ENCODE results near the gene CCSER2.

The CCSER2 gene

DNA sequence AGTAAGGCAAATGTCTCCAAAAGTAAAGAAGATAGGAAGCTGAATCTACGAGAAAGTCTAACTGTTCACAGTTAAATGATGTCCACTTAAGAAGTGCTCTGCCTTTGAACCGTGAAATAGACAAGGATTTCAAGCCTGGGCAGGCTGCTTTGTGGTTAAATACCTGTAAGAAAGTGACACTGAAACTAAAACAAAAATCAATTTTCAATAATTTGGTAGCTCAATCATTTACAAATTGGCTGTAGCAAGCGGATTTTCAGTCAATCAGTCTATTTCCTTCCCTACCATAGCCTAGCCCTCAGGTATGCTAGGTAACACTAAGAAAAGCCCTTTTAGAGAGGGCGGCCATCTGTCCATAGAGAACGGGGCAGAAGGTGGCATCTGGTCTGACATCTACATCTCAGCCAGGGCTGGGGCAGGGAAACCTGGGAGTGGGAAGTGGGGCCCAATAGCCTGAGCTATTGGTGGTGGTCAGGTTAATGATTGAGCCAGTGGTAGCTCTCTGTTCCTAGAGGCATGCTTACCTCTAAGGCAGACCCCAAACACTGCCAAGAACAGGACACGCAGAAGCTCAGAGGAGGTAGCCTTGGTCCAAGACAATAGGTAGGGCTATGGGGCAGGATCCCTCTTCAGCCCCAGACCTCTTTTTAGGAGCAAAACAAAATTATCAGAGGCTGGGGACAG lies 223.2 kb downstream of the CCSER2 start:
- no peak overlapping the region for H3K4me3 ChIP-seq (ENCODE audit: low read length)
- no peaks in the 10 kb centered on the region for H3K36me3 ChIP-seq (ENCODE audit: insufficient read depth, low read length)
- H3K27me3 ChIP-seq (ENCODE audit: control insufficient read depth, insufficient read depth, low read length): peaks cover 30% of the 10 kb centered on the region
- no peak overlapping the region for H3K4me2 ChIP-seq (ENCODE audit: low read length)
- no peak overlapping the region for H3K9ac ChIP-seq (ENCODE audit: low read depth, low read length)
- H3K4me1 ChIP-seq (ENCODE audit: control insufficient read depth, insufficient read depth, low read length): no peaks in the 10 kb centered on the region
- no peaks in the 10 kb centered on the region for H3K9me3 ChIP-seq (replicated peaks; ENCODE audit: low read length)

DNA sequence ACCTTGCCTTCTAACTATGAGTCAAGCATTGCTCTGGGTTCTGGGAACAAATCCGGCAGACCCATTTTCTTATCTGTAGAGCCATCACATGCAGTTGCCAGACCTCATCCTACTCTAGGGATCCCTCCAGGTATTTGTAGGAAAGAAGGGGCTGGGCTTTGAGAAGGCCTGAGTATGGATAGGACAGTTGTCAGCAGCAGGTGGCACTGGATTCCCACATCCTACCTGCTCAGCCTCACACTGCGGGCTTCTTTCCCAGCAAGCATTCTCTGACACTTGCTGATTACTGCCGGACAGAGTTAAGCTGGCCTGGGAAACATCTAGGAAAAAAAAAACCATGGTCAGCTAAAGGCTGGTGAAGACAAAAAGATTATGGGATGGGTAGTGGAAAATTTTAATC lies 224.1 kb downstream of the CCSER2 start:
- Histone ChIP-seq H3K36me3 (ENCODE audit: insufficient read depth, low read length) (no peaks in the 10 kb centered on the region), H3K4me3 (ENCODE audit: low read length) (no peak overlapping the region), H3K4me1 (ENCODE audit: control insufficient read depth, insufficient read depth, low read length) (no peaks in the 10 kb centered on the region), H3K4me2 (ENCODE audit: low read length) (no peak overlapping the region), H3K27me3 (ENCODE audit: control insufficient read depth, insufficient read depth, low read length) (peaks cover 30% of the 10 kb centered on the region), H3K9me3 (replicated peaks; ENCODE audit: low read length) (no peaks in the 10 kb centered on the region), H3K9ac (ENCODE audit: low read depth, low read length) (no peak overlapping the region)

DNA sequence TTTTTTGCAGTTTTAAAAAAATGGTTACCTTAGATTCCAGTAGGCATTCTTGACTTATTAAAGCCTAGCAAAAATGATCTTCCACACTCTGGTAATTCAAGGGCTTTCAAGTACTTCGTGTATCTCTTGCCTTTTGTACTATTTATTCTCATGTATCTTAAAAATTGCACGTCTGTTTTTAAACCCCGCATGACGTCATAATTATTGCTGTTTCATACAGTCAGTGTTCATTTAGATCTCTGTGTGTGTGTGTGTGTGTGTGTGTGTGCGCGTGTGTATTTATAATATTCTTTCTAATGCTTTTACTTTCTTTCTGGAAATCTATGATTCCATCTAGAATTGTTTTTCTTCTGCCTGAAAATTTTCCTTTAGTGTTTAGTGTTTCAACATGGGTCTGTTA lies 234.2 kb downstream of the CCSER2 start:
- no peaks in the 10 kb centered on the region for H3K4me1 ChIP-seq (ENCODE audit: control insufficient read depth, insufficient read depth, low read length)
- H3K9ac ChIP-seq (ENCODE audit: low read depth, low read length): no peak overlapping the region
- H3K27me3 ChIP-seq (ENCODE audit: control insufficient read depth, insufficient read depth, low read length): no peaks in the 10 kb centered on the region
- no peaks in the 10 kb centered on the region for H3K9me3 ChIP-seq (replicated peaks; ENCODE audit: low read length)
- H3K4me2 ChIP-seq (ENCODE audit: low read length): no peak overlapping the region
- no peak overlapping the region for H3K4me3 ChIP-seq (ENCODE audit: low read length)
- no peaks in the 10 kb centered on the region for H3K36me3 ChIP-seq (ENCODE audit: insufficient read depth, low read length)

DNA sequence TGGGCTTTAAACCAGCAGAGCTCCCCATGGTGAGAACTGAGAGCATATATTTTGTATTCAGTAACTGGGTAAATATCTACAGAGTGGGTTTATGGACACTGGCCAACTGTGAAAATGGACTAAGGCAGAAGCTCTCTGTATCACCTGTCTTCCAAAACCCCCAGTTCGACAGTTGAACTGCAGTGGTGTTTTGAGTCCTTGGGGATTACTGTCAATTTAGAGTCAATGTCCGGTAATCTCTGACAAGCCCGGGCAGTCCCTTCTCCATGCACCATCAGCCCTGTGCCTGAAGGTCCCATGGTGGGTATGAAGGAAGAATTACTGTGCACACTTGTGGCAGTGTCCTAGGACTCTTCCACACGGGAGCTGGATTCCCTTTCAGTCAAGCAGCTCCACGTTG lies 235.0 kb downstream of the CCSER2 start:
- Histone ChIP-seq H3K36me3 (ENCODE audit: insufficient read depth, low read length) (no peaks in the 10 kb centered on the region), H3K9ac (ENCODE audit: low read depth, low read length) (no peak overlapping the region), H3K27me3 (ENCODE audit: control insufficient read depth, insufficient read depth, low read length) (no peaks in the 10 kb centered on the region), H3K4me1 (ENCODE audit: control insufficient read depth, insufficient read depth, low read length) (no peaks in the 10 kb centered on the region), H3K4me2 (ENCODE audit: low read length) (no peak overlapping the region), H3K4me3 (ENCODE audit: low read length) (no peak overlapping the region), H3K9me3 (replicated peaks; ENCODE audit: low read length) (no peaks in the 10 kb centered on the region)

DNA sequence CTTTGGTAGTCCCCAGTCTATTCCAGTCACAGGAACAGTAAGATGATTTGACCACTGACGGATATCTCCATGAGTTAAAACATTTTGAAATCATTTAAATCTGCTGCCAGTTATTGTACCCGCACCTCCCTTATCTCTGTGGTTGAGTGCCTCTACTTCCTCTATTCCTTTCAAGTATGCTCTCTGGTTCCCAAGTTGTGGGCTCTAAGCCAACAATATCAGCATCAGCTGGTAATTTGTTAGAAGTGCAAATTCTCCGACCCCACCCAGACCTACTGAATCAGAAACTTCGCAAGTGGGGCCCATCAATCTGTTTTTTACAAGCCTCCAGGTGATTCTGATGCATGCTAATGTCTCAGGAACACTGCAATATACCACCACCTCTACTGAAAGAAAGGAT lies 235.5 kb downstream of the CCSER2 start:
- no peak overlapping the region for H3K9ac ChIP-seq (ENCODE audit: low read depth, low read length)
- H3K4me2 ChIP-seq (ENCODE audit: low read length): no peak overlapping the region
- H3K36me3 ChIP-seq (ENCODE audit: insufficient read depth, low read length): no peaks in the 10 kb centered on the region
- H3K4me3 ChIP-seq (ENCODE audit: low read length): no peak overlapping the region
- no peaks in the 10 kb centered on the region for H3K27me3 ChIP-seq (ENCODE audit: control insufficient read depth, insufficient read depth, low read length)
- no peaks in the 10 kb centered on the region for H3K4me1 ChIP-seq (ENCODE audit: control insufficient read depth, insufficient read depth, low read length)
- no peaks in the 10 kb centered on the region for H3K9me3 ChIP-seq (replicated peaks; ENCODE audit: low read length)

DNA sequence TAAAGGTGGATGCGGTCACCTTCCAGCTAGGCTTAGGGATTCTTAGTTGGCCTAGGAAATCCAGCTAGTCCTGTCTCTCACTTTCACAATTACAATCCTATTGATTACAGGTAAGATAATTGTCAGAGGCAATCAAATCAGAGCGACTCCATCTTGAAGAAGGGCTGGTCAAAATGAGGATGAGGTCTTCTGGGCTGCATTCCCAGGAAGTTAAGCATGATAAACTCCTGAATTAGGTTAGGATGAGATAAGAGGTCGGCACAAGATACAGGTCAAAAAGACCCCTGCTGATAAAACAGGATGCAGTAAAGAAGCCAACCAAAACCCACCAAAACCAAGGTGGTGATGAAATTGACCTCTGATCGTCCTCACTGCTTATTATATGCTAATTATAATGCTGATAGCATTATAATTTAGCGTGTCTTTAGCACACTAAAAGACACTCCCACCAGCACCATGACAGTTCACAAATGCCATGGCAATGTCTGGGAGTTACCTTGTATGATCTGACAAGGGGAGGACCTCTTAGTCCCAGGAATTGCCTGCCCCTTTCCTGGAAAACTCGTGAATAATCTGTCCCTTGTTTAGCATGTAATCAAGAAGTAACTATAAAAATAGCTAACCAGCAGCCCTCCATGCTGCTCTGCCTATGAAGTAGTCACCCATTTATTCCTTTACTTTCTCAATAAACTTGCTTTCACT lies 237.6 kb downstream of the CCSER2 start:
- Histone ChIP-seq H3K4me2 (ENCODE audit: low read length) (no peak overlapping the region), H3K4me3 (ENCODE audit: low read length) (no peak overlapping the region), H3K36me3 (ENCODE audit: insufficient read depth, low read length) (no peaks in the 10 kb centered on the region), H3K4me1 (ENCODE audit: control insufficient read depth, insufficient read depth, low read length) (no peaks in the 10 kb centered on the region), H3K9me3 (replicated peaks; ENCODE audit: low read length) (no peaks in the 10 kb centered on the region), H3K9ac (ENCODE audit: low read depth, low read length) (no peak overlapping the region), H3K27me3 (ENCODE audit: control insufficient read depth, insufficient read depth, low read length) (no peaks in the 10 kb centered on the region)

DNA sequence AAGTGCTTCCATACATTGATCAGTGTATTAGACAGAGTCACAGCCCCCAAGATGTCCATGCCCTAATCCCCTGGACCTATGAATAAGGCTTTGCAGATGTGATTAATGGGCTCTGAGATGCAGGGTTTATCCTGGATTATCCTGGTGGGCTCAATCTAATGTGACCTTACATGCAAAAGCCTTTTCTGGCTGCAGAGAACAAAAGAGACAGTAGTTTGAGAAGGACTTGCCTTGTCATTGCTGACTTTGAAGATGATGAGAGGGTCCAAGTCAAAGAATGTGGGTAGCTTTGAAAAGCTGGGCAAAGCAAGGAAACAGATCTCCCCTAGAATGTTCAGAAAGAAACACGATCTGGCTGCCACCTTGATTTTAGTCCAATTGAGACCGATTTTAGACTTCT lies 238.7 kb downstream of the CCSER2 start:
- H3K9ac ChIP-seq (ENCODE audit: low read depth, low read length): no peak overlapping the region
- no peaks in the 10 kb centered on the region for H3K27me3 ChIP-seq (ENCODE audit: control insufficient read depth, insufficient read depth, low read length)
- H3K36me3 ChIP-seq (ENCODE audit: insufficient read depth, low read length): no peaks in the 10 kb centered on the region
- no peaks in the 10 kb centered on the region for H3K4me1 ChIP-seq (ENCODE audit: control insufficient read depth, insufficient read depth, low read length)
- no peaks in the 10 kb centered on the region for H3K9me3 ChIP-seq (replicated peaks; ENCODE audit: low read length)
- H3K4me2 ChIP-seq (ENCODE audit: low read length): no peak overlapping the region
- H3K4me3 ChIP-seq (ENCODE audit: low read length): no peak overlapping the region
